Keratinocyte (primary cell): ENCODE data around the gene KLF11. TPM values are rescaled to one million over a fixed set of nuclear protein-coding genes. Genes with fewer than 3 reads are reported as not detected.

Experiments
- DNase-seq: peaks from one replicate; pipeline ENCODE4 v3.0.0-alpha.2; 2011; ENCODE audit warnings: low read depth, missing footprints, low spot score
- FAIRE-seq: peaks from 2 replicates; lab custom pipeline; 2011; peaks lifted over from hg19 to GRCh38; lab: Jason Lieb, UNC
- H2AFZ ChIP-seq: 2 replicates; pipeline ENCODE4 v1.6.0; 2012; ENCODE audit warnings: low read length, control low read depth, inconsistent platforms; ENCODE audit not compliant: control insufficient read depth
- H3K27ac ChIP-seq: 2 replicates; pipeline ENCODE4 v1.5.1; 2011; ENCODE audit warnings: low read length; ENCODE audit not compliant: control insufficient read depth, insufficient read depth
- H3K27me3 ChIP-seq: 3 replicates; pipeline ENCODE4 v1.6.0; 2011; ENCODE audit warnings: low read length; ENCODE audit not compliant: control insufficient read depth, insufficient read depth; ENCODE audit errors: extremely low read depth
- H3K36me3 ChIP-seq, 2 experiments: 2 replicates in 1 of 2; 3 replicates in 1 of 2; pipeline ENCODE4 v1.5.1; 2011; ENCODE audit warnings: low read length in 2 of 2, mild to moderate bottlenecking in 1 of 2; ENCODE audit not compliant: control insufficient read depth in 2 of 2, insufficient read depth in 2 of 2; ENCODE audit errors: extremely low read depth in 1 of 2
- H3K4me1 ChIP-seq: 3 replicates; pipeline ENCODE4 v1.5.1; 2011; ENCODE audit warnings: low read length; ENCODE audit not compliant: control insufficient read depth, insufficient read depth; ENCODE audit errors: extremely low read depth
- H3K4me2 ChIP-seq: 3 replicates; pipeline ENCODE4 v1.6.0; 2011; ENCODE audit warnings: low read depth, low read length; ENCODE audit not compliant: control insufficient read depth, insufficient read depth; ENCODE audit errors: extremely low read depth
- H3K4me3 ChIP-seq, 3 experiments: fragments of 200-600 bp in 1 of 3; sonication (generic) in 1 of 3; 2 replicates in 2 of 3; 3 replicates in 1 of 3; pipeline ENCODE4 v1.5.1; 2011 to 2016; ENCODE audit warnings: low read length in 3 of 3, mild to moderate bottlenecking in 3 of 3, control low read depth in 2 of 3, inconsistent platforms in 1 of 3, low read depth in 1 of 3, mixed read lengths in 1 of 3, mixed run types in 1 of 3, moderate library complexity in 1 of 3; ENCODE audit not compliant: control insufficient read depth in 2 of 3, insufficient read depth in 2 of 3; ENCODE audit errors: extremely low read depth in 1 of 3
- H3K79me2 ChIP-seq: 2 replicates; pipeline ENCODE4 v1.6.0; 2012; ENCODE audit warnings: low read length; ENCODE audit not compliant: control insufficient read depth, insufficient read depth
- H3K9ac ChIP-seq: 3 replicates; pipeline ENCODE4 v1.6.0; 2011; ENCODE audit warnings: low read length; ENCODE audit not compliant: control insufficient read depth, insufficient read depth; ENCODE audit errors: extremely low read depth
- H3K9me1 ChIP-seq: 3 replicates; pipeline ENCODE4 v1.6.0; 2011; ENCODE audit warnings: low read length; ENCODE audit not compliant: control insufficient read depth, insufficient read depth; ENCODE audit errors: extremely low read depth
- H3K9me3 ChIP-seq: 2 replicates; pipeline ENCODE4 v1.5.1; 2012; ENCODE audit warnings: low read depth, low read length; ENCODE audit not compliant: control insufficient read depth
- H4K20me1 ChIP-seq: 3 replicates; pipeline ENCODE4 v1.6.0; 2011; ENCODE audit warnings: low read length; ENCODE audit not compliant: control insufficient read depth, insufficient read depth; ENCODE audit errors: extremely low read depth
- EZH2 ChIP-seq: IDR thresholded peaks from one replicate; pipeline ENCODE4 v1.6.1; 2012; ENCODE audit warnings: inconsistent platforms, mild to moderate bottlenecking, low read length, moderate library complexity
- dilution Hi-C: fragments of 300-500 bp; cut with MboI; formaldehyde crosslinking; loops from one replicate; pipeline ENCODE4 v1.7.0; 2020; ENCODE audit warnings: low sequenced_read_pairs; ENCODE audit not compliant: extremely low pct_ligation_motif_present
- polyA plus RNA-seq, 5 experiments: library from polyadenylated mRNA; depleted of rRNA in 3 of 5; stranded (reverse) in 3 of 5; stranded (forward) in 1 of 5; unstranded in 1 of 5; fragments of >200 nt; gene quantifications; 1 replicate in 1 of 5; 2 replicates in 3 of 5; 3 replicates in 1 of 5; pipeline versions ENCODE4 v1.2.1 to v1.2.3, GENCODE V29; 2011 to 2012; ENCODE audit warnings: missing spikeins in 2 of 5, low read depth in 1 of 5, low replicate concordance in 1 of 5
- TF ChIP-seq, protein P1 (sequence below), 3 experiments: IDR thresholded peaks in 1 of 3; conservative IDR thresholded peaks in 1 of 3; optimal IDR thresholded peaks in 1 of 3; 2 replicates in 2 of 3; 3 replicates in 1 of 3; pipeline versions ENCODE3 to v1.5.1; 2011; ENCODE audit warnings: low read length in 3 of 3, mild to moderate bottlenecking in 3 of 3, moderate library complexity in 2 of 3, control low read depth in 1 of 3, inconsistent platforms in 1 of 3; ENCODE audit not compliant: insufficient read depth in 2 of 3; ENCODE audit errors: extremely low read depth in 1 of 3

Gene KLF11
- polyA plus RNA-seq, 1 donor (not counting 4 experiments of a cell fraction or from before 2014, with no cell fraction given) = 7.0 TPM

DNA sequence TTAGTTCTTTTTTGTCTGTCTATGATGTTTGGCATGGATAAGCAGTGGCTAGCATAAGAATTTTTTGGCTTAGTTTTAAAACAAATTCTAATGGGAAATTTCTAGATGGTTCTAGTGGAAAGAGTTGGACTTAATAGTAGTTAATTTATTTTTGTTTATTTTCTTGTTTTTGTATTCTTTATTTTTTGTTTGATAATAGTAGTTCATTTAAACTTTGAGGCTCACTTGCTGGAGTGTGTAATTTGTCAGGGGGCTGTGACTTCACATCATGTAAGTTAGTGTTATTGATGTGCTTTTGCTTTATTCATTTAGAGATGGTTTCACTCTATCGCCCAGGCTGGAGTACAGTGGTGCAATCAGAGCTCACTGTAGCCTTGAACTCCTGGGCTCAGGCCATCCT, 43.7 kb upstream of the KLF11 start:
- dilution Hi-C loops = no loop called here
- Histone ChIP-seq H3K4me3 (no peak overlapping the region), H3K9ac (no peak overlapping the region), H3K27me3 (no peaks in the 10 kb centered on the region), H3K79me2 (no peaks in the 10 kb centered on the region), H4K20me1 (no peaks in the 10 kb centered on the region), H3K27ac (no peak overlapping the region), H3K4me2 (no peak overlapping the region), H3K4me1 (no peaks in the 10 kb centered on the region), H3K9me3 (no peaks in the 10 kb centered on the region), H2AFZ (no peak overlapping the region), H3K9me1 (no peaks in the 10 kb centered on the region), H3K36me3 (peaks cover 0 to 2% of the 10 kb centered on the region in 2 experiments)
- TF ChIP-seq EZH2 = no peak
- TF ChIP-seq, protein P1, sequence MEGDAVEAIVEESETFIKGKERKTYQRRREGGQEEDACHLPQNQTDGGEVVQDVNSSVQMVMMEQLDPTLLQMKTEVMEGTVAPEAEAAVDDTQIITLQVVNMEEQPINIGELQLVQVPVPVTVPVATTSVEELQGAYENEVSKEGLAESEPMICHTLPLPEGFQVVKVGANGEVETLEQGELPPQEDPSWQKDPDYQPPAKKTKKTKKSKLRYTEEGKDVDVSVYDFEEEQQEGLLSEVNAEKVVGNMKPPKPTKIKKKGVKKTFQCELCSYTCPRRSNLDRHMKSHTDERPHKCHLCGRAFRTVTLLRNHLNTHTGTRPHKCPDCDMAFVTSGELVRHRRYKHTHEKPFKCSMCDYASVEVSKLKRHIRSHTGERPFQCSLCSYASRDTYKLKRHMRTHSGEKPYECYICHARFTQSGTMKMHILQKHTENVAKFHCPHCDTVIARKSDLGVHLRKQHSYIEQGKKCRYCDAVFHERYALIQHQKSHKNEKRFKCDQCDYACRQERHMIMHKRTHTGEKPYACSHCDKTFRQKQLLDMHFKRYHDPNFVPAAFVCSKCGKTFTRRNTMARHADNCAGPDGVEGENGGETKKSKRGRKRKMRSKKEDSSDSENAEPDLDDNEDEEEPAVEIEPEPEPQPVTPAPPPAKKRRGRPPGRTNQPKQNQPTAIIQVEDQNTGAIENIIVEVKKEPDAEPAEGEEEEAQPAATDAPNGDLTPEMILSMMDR (optimal IDR thresholded peaks at IDR 0.05 in 1 of 3, IDR thresholded peaks at IDR 0.05 in 1 of 3, conservative IDR thresholded peaks at IDR 0.05 in 1 of 3; ENCODE audit: extremely low read depth in 1 of 3, insufficient read depth in 2 of 3, low read length in 3 of 3) = no peak
- FAIRE-seq = no peak
- DNase-seq = no peak

DNA sequence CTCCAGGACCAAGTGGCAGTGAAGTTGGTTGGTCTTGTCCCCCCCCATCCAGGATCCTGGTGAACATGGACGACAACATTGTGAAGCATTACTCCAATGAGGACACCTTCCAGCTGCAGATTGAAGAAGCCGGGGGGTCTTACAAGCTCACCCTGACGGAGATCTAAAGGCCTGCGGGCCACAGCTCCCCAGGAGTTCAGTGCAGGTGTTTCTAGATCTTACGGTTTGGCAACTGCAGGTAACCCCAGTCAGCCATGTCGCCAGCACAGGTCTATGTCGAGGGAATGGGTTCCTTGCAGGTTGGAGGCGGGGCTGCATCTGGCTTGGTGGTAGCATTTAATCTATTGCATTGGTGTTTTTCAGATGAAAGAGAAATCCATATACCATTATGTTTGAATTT, 42.8 kb upstream of the KLF11 start:
- Histone ChIP-seq H3K9me1 (no peaks in the 10 kb centered on the region), H2AFZ (no peak overlapping the region), H4K20me1 (no peaks in the 10 kb centered on the region), H3K9ac (no peak overlapping the region), H3K27me3 (no peaks in the 10 kb centered on the region), H3K4me3 (no peak overlapping the region), H3K4me2 (no peak overlapping the region), H3K79me2 (no peaks in the 10 kb centered on the region), H3K4me1 (no peaks in the 10 kb centered on the region), H3K36me3 (no peaks in the 10 kb centered on the region), H3K9me3 (no peaks in the 10 kb centered on the region), H3K27ac (no peak overlapping the region)
- DNase-seq (no peak), FAIRE-seq (no peak)
- dilution Hi-C loops = no loop called here
- no peak for TF ChIP-seq EZH2
- TF ChIP-seq, protein P1 (optimal IDR thresholded peaks at IDR 0.05 in 1 of 3, IDR thresholded peaks at IDR 0.05 in 1 of 3, conservative IDR thresholded peaks at IDR 0.05 in 1 of 3; ENCODE audit: extremely low read depth in 1 of 3, insufficient read depth in 2 of 3, low read length in 3 of 3) = no peak
